Right lobe of liver (tissue), 4 donors: ENCODE data around the gene ATP13A2.

ENCODE experiments used
- POLR2A ChIP-seq: fragments of 450-650 bp; IDR thresholded peaks from one replicate; pipeline ENCODE4 v1.6.1; 2017; ENCODE audit warnings: antibody characterized with exemption, mild to moderate bottlenecking
- TF ChIP-seq, protein P1 (sequence below), 4 donors: fragments of 200-600 bp in 3 of 4; fragments of 450-650 bp in 1 of 4; IDR thresholded peaks; one replicate each; pipeline versions ENCODE4 v1.5.1 to v1.8.0; 2016 to 2022; ENCODE audit warnings: antibody characterized with exemption in 4 of 4, mild to moderate bottlenecking in 2 of 4
- donor health status: DM: no; HTN: no; CAD: no.
- donor health status: DM: no; HTN: no; CAD: no.
- donor health status: DM: no; HTN: yes; CAD: no.

DNA sequence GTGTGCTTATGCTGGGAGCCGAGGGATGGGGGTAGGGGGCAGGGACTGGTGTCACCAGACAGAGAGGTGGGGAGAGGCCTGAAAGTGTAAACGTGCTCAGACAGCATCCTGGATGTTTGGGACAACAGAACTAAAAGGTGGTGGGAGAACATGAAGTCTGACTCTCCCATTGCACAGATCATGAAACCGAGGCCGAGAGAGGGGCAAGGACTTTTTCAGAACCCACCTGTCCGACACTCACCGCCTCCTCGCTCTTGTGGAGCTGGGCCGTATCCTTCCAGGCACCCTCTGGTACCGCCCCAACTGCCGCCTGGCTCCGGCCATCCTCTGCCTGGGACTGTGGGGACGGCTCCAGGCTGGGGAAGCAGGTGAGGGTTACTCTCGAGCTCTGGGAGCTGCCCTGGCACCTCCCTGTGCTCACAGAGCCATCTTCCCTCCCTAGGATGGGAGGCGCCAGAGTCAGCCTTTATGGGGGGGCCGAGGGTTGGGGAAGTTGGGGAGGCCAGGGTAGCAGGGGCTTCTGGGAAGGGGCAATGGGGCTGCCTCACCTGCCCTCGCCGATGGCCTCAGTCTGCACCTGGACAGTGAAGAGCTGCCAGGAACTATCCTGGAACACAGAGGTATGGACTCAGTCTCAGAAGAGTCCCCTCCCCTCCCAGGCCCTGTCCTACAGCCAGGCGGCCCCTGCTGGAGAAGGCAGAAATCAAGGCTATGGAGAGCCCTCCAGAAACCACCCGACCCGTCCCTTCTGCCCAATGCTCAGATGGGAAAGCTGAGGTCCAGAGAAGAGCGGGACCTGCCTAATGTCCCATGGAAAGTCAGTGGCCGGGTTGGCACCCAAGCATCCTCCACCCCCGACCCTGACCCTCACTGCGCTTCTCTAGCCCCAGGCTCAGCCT, 7.0 kb downstream of the ATP13A2 start:
- TF ChIP-seq, protein P1, sequence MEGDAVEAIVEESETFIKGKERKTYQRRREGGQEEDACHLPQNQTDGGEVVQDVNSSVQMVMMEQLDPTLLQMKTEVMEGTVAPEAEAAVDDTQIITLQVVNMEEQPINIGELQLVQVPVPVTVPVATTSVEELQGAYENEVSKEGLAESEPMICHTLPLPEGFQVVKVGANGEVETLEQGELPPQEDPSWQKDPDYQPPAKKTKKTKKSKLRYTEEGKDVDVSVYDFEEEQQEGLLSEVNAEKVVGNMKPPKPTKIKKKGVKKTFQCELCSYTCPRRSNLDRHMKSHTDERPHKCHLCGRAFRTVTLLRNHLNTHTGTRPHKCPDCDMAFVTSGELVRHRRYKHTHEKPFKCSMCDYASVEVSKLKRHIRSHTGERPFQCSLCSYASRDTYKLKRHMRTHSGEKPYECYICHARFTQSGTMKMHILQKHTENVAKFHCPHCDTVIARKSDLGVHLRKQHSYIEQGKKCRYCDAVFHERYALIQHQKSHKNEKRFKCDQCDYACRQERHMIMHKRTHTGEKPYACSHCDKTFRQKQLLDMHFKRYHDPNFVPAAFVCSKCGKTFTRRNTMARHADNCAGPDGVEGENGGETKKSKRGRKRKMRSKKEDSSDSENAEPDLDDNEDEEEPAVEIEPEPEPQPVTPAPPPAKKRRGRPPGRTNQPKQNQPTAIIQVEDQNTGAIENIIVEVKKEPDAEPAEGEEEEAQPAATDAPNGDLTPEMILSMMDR (IDR thresholded peaks at IDR 0.05): no peak
- no peak for TF ChIP-seq POLR2A
